HG03175 (cell line): ENCODE results near the gene COG1.

Experiments
- ATAC-seq: cut with Tn5 transposase; IDR thresholded peaks from one replicate; pipeline ENCODE4 v1.9.1; 2021; ENCODE audit warnings: mild to moderate bottlenecking, moderate library complexity; ENCODE audit not compliant: unreplicated experiment

The COG1 gene

DNA sequence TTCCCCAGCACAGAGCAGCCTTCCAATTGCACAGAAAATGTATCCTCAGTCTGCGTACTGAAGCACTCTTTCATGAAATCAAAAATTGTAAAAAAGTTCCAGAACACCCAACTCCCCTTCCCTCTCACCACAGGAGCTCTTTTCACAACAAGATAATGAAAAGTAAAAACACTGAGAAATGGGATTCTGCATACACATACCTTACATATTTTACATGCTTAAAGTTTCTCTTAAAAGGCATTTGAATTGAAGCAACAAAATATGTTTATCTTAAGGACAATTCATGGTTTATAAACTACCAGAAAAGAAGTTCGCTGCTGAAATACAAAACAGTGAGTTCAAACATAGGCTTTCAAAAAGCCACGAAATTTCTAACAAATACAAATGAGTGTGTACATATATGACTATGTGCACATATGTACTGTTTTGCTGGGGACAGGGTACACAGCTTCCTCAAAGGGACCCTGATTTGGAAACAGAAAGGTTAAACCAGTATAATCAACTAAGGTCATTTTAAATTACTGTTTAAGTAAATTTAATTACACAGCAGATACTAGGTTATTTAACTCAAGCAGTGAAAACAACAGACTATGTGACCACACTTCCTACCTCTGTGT lies 33.8 kb downstream of the COG1 start:
- ATAC-seq = no peak

DNA sequence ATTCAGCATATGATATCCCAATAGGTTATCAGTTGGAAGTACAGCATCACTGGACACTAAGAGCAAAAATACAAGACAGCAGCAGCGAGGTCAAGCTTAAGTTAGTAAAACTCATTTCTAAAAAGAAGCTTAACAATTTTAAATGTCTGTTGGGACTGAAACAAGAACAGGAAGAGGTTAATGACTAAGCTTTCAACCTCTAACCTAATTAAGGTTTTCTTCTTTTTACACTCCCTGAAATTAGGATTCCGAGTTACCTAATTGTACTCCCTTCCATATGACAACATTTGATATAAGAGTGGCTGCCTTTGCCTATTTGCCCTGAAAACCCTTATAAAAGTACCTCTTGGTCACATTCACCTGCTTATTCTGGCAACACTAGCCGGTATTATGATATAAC lies 34.5 kb downstream of the COG1 start:
- ATAC-seq = no peak

DNA sequence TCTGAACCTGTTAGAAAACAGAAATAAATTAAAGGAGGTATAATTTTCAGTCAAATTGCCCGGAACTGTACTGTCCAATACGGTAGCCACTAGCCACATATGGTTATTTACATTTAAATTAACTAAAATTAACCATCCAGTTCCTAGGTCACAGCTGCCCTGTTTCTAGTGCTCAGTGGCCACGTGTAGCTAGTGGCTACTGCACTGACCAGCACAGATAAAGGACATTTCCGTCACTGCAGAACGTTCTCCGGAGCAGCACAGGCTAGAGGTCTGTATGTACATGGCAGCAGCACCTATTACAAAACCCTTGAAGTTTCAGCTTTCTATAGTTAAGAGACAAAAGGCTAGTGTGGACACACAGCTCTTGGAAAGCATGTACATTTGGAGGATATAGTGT lies 35.1 kb downstream of the COG1 start:
- no peak for ATAC-seq

- no peak for ATAC-seq
Measured at GRCh38 chr17:73228748-73229236, 35.9 kb downstream of the COG1 start.

DNA sequence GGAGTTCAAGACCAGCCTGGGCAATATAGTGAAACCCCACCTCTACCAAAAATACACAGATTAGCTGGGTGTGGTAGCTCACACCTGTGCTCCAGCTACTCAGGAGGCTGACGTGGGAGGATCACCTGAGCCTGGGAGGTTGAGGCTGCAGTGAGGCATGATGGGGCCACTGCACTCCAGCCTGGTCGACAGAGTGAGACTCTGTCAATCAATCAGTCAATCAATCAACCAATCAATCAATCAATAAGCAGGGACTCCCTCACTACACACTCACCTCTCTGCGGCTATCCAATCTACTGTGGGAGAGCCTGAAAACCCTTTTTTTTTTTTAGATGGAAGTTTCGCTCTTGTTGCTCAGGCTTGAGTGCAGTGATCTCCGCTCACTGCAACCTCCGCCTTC lies 37.2 kb downstream of the COG1 start:
- no peak for ATAC-seq

GRCh38 chr17:73231395-73231794 lies 38.5 kb downstream of the COG1 start:
- ATAC-seq = no peak

DNA sequence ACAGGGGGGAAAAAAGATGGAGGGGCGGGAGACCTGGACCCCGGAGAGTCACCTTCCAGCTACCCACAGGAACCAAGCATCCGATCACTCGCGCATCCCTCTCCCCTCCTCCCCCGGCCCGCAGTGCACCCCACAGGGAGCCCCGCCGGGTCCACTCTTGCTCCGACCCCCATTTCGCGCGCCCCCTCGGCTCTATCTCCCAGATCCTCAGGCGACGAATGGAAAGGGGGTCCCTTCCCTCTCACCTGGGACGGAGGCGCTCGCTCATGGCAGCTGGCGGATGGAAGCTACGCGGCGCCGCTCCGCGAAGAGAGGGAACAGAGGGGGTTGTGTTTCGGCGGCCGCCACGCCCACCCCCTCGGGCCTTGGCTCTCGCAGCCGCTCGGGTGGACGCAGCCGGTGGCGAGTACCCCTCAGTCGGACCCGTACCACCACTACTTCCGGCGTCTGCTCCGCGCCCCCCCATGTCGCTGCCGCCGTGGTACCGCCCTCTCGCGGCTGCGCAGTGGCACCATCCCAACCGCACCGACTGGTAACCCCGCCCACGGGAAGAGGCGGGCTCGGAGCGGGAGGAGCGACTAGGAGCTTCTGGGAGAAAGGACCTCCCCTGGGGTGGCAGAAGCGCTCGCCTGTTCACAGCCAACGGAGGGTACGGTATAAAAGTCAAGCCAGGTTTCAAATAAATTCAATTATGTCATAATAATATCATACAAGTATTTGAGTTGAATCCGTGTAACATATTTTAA lies 39.2 kb downstream of the COG1 start:
- peak; percentile 82 for ATAC-seq

GRCh38 chr17:73232587-73233373 lies 39.9 kb downstream of the COG1 start:
- peak; percentile 29 for ATAC-seq

- ATAC-seq = no peak
Measured at GRCh38 chr17:73234736-73235135, 41.9 kb downstream of the COG1 start.

DNA sequence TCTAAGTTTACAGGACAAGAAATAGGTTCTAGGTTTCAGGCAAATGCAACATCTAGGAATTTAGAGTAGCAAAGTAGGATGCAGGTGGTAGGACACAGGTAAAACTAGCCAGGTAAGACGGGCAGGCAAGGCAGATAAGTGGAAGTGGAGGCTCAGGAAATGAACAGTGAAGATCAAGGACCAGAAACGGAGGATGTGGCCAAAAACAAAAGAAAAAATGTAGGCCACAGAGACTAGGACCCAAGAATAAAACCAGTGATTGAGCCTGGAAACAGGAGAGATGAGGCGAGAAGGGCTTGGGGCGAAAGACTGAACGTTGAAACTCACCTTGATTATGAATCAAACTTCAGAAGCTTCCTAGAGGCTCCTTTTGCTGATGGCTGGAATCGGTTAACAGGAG lies 44.9 kb downstream of the COG1 start:
- no peak for ATAC-seq

DNA sequence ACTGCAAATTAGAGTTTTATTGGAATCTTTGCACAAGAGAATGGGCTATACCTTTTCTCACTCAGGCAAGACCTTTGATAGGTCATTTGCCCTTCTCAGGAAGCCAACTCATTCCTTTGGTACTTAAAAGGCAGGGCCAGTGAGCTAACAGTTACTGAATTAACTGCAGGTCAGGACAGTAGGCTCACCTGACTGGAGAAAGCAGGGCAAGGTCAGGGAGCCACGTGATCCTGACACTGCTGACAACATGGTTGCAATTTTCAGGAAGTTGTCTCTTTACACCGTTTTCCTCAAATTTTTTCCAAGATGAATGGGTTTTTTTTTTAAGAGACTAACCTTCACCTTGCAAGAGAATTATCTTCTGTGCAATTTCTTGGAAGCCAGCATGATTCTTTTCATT lies 47.7 kb downstream of the COG1 start:
- no peak for ATAC-seq

DNA sequence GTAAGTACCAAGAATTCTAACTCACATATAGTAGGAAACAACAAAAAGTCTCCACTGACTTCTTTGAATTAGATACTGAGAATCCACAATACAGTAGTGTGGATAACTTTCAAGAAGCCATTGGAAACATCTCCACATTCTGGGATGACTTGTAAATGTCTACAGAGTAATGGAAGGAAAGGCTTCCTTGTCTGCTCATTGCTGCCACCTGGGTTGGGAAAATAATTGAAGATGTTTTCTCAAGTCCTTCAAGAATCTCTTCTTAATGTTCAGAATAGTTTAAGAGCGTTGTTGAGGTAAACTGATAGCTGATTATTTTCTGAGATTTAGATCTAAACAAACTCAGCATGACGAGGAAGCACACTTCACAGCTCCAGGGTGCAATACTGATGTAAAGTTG lies 54.9 kb downstream of the COG1 start:
- ATAC-seq = no peak

DNA sequence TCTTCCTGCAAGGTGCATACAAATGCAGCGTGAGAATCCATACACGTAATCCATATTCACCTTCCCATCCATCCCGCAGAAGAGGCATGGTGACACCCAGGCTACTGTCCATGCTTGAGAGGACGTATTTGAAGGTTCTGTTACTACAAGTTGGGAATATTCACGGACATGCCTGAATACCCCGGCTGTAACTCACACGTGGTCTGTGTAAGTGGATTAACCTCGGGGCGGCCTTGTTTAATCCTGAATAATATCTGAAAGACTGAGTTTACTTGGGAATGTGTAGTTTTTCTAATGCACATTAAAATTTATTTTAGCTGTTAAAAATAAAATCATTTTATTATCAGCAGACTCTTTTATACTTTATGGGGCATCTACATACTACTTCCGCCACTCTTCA lies 55.7 kb downstream of the COG1 start:
- ATAC-seq = no peak

GRCh38 chr17:73249700-73250099 lies 56.8 kb downstream of the COG1 start:
- ATAC-seq = no peak

DNA sequence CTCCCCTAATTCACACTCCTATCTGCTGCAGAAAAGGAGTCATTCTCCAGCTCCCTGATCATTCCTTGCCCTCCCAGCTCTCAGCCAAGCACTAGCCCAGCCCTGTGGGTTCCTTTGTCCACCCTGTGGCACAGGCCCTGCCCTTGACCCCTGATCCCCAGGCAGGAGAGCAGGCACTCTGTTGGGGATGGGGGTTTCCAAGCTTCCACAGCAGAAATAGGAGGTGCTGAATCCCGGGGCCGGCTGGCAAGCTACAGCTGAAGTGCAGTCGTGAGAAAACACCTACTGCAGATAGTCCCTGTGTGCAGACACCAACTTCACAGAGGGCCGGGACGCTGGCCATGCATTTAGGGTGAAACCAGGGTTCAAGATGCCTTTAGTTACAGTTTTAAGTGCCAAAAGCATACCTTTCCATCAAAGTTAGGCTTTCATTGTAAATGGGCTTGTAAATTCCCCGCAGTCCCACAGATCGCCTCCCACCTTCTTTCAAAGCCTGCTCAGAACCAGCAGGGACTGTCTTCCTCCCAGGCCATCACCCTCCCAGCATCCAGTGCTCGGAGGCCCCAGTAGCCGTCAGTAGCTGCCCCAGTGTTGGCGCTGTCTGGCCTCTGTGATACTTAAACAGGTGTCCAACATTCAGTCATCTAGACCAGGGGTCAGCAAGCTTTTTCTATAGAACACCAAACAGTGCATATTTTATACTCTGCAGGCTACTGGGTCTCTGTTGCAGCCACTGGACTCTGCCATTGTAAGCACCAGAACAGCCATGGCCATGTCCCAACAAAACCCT lies 58.2 kb downstream of the COG1 start:
- ATAC-seq = no peak

- ATAC-seq = no peak
Measured at GRCh38 chr17:73251871-73252270, 59.0 kb downstream of the COG1 start.

GRCh38 chr17:73255671-73256181 lies 62.9 kb downstream of the COG1 start:
- ATAC-seq = no peak

DNA sequence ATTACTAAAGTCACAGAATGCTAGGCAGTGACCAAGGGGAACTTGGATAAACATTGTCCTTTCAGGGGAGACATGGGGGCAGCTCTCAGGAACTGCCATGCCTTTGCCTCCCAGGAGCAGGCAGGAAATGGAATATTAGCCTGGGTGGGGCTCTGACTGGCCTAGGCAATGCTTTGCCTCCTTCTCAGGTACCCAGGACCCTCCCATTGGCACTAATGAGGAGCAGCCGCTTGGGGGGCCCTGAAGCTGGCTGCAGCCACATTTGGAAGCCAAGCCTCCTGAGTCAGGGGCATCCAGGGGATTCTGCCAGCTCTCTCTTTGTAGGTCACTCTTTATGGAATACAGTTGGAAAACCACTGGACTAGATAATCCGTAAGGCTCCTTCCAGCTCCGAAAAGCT lies 63.4 kb downstream of the COG1 start:
- ATAC-seq = no peak

- ATAC-seq = no peak
Measured at GRCh38 chr17:73257516-73257915, 64.7 kb downstream of the COG1 start.
